Measurements from ENCODE around the gene DMP1. TPM values are rescaled to one million over a fixed set of nuclear protein-coding genes. Genes with fewer than 3 reads are reported as not detected.

The DMP1 gene
- total and polyA plus RNA-seq, 2 experiments from 2014 or later: 0.27 TPM; not detected in 1

DNA sequence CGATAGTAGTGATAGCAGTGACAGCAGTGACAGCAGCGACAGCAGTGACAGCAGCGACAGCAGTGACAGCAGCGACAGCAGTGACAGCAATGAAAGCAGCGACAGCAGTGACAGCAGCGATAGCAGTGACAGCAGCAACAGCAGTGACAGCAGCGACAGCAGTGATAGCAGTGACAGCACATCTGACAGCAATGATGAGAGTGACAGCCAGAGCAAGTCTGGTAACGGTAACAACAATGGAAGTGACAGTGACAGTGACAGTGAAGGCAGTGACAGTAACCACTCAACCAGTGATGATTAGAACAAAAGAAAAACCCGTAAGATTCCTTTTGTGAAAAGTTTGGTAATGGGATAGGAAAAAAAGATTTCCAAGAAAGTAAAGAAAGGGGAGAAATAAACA lies 33.8 kb upstream of the DMP1 start:
- Histone ChIP-seq H3K27ac (ENCODE audit: low read depth) (no peak overlapping the region), H3F3A (replicated peaks; ENCODE audit: low read depth) (no peaks in the 10 kb centered on the region), H4K20me1 (replicated peaks; ENCODE audit: insufficient read depth) (no peaks in the 10 kb centered on the region), H3K79me2 (replicated peaks; ENCODE audit: insufficient read depth) (no peaks in the 10 kb centered on the region), H3K9me2 (ENCODE audit: insufficient read depth) (peaks cover 8% of the 10 kb centered on the region; the same call in 1 of the 2 replicates), H3K27me3 (ENCODE audit: insufficient read depth) (no peaks in the 10 kb centered on the region), H3K4me2 (no peak overlapping the region), H3K36me3 (ENCODE audit: insufficient read depth) (no peaks in the 10 kb centered on the region), H3K4me3 (no peak overlapping the region), H3K4me1 (ENCODE audit: insufficient read depth) (no peaks in the 10 kb centered on the region), H2AFZ (no peak overlapping the region)
- H3K27ac Mint-ChIP-seq: no peak overlapping the region
- H3K4me1 Mint-ChIP-seq: no peaks in the 10 kb centered on the region
- no peaks in the 10 kb centered on the region; the same call in 2 of the 3 replicates for H3K9me3 Mint-ChIP-seq
- no peaks in the 10 kb centered on the region for H3K36me3 Mint-ChIP-seq (ENCODE audit: low read depth)
- no peak overlapping the region for H3K4me3 Mint-ChIP-seq
- ATAC-seq (no peak), DNase-seq (ENCODE audit: low spot score) (no peak)
- TF ChIP-seq, protein P1, sequence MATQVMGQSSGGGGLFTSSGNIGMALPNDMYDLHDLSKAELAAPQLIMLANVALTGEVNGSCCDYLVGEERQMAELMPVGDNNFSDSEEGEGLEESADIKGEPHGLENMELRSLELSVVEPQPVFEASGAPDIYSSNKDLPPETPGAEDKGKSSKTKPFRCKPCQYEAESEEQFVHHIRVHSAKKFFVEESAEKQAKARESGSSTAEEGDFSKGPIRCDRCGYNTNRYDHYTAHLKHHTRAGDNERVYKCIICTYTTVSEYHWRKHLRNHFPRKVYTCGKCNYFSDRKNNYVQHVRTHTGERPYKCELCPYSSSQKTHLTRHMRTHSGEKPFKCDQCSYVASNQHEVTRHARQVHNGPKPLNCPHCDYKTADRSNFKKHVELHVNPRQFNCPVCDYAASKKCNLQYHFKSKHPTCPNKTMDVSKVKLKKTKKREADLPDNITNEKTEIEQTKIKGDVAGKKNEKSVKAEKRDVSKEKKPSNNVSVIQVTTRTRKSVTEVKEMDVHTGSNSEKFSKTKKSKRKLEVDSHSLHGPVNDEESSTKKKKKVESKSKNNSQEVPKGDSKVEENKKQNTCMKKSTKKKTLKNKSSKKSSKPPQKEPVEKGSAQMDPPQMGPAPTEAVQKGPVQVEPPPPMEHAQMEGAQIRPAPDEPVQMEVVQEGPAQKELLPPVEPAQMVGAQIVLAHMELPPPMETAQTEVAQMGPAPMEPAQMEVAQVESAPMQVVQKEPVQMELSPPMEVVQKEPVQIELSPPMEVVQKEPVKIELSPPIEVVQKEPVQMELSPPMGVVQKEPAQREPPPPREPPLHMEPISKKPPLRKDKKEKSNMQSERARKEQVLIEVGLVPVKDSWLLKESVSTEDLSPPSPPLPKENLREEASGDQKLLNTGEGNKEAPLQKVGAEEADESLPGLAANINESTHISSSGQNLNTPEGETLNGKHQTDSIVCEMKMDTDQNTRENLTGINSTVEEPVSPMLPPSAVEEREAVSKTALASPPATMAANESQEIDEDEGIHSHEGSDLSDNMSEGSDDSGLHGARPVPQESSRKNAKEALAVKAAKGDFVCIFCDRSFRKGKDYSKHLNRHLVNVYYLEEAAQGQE (IDR thresholded peaks at IDR 0.05; ENCODE audit: unreplicated experiment): no peak
- TF ChIP-seq STAT1 (IDR thresholded peaks at IDR 0.05; ENCODE audit: unreplicated experiment): no peak
- no peak for TF ChIP-seq ZNF331 (CRISPR knock-in tag; IDR thresholded peaks at IDR 0.05; ENCODE audit: low read depth)
- no peak for TF ChIP-seq EZH2 (IDR thresholded peaks at IDR 0.05; ENCODE audit: low read depth, unreplicated experiment)
- no peak for TF ChIP-seq CTCF (conservative IDR thresholded peaks at IDR 0.05; ENCODE audit: low read depth in 2 of 2)
- no peak for TF ChIP-seq ETS1 (IDR thresholded peaks at IDR 0.05)
- H3K27me3 Mint-ChIP-seq (ENCODE audit: insufficient read depth, low read depth, poor library complexity): no peaks in the 10 kb centered on the region

GRCh38 chr4:87620086-87620485 lies 30.0 kb upstream of the DMP1 start:
- TF ChIP-seq NANOG (IDR thresholded peaks at IDR 0.05; ENCODE audit: borderline replicate concordance) (no peak), ZNF114 (CRISPR knock-in tag; IDR thresholded peaks at IDR 0.05) (no peak)
- DNase-seq (ENCODE audit: low spot score): no peak
- ATAC-seq: no peak
- Histone ChIP-seq H3K4me1 (ENCODE audit: insufficient read depth) (no peaks in the 10 kb centered on the region), H2AFZ (peak overlapping the region; percentile 21; the same call in 1 of the 2 replicates), H3K79me2 (replicated peaks; ENCODE audit: insufficient read depth) (no peaks in the 10 kb centered on the region), H3K4me2 (no peak overlapping the region), H4K20me1 (replicated peaks; ENCODE audit: insufficient read depth) (no peaks in the 10 kb centered on the region), H3K9me2 (ENCODE audit: insufficient read depth) (no peaks in the 10 kb centered on the region), H3K27me3 (ENCODE audit: insufficient read depth) (no peaks in the 10 kb centered on the region), H3K4me3 (no peak overlapping the region), H3K27ac (ENCODE audit: low read depth) (no peak overlapping the region), H3K36me3 (ENCODE audit: insufficient read depth) (no peaks in the 10 kb centered on the region), H3F3A (replicated peaks; ENCODE audit: low read depth) (no peaks in the 10 kb centered on the region)
- Mint-ChIP-seq H3K4me3 (no peak overlapping the region), H3K36me3 (ENCODE audit: low read depth) (no peaks in the 10 kb centered on the region), H3K27ac (no peak overlapping the region), H3K27me3 (ENCODE audit: insufficient read depth, low read depth, poor library complexity) (no peaks in the 10 kb centered on the region), H3K9me3 (no peaks in the 10 kb centered on the region; the same call in 2 of the 3 replicates), H3K4me1 (peaks cover 4% of the 10 kb centered on the region; the same call in 2 of the 3 replicates)
